KBM-7 (cell line): ENCODE measurements around the gene TREML1.

Experiments
- DNase-seq: peaks from one replicate; pipeline ENCODE4 v3.0.0-alpha.2; 2015
- in situ Hi-C: fragments of 300-500 bp; cut with MboI; formaldehyde crosslinking; loops from 2 replicates; pipeline ENCODE4 v1.14.3; 2020; ENCODE audit warnings: low sequenced_read_pairs, low pct_unique_long_range_greater_than_20kb, mixed read lengths

Gene TREML1

GRCh38 chr6:41182069-41183034 lies 28.2 kb upstream of the TREML1 start:
- peak; percentile 87 for DNase-seq
- in situ Hi-C loops, result no loop called here

- in situ Hi-C loops, result no loop called here
- no peak for DNase-seq
Measured at GRCh38 chr6:41181566-41181965, 27.4 kb upstream of the TREML1 start.

- in situ Hi-C loops, result no loop called here
Measured at GRCh38 chr6:41179163-41179562, 25.0 kb upstream of the TREML1 start.

GRCh38 chr6:41177695-41178094 lies 23.5 kb upstream of the TREML1 start:
- DNase-seq, result no peak
- in situ Hi-C loops, result no loop called here

More at GRCh38 chr6:41179163-41179562, 25.0 kb upstream of the TREML1 start:
- no peak for DNase-seq

GRCh38 chr6:41177287-41177686 lies 23.1 kb upstream of the TREML1 start:
- in situ Hi-C loops, result no loop called here
- no peak for DNase-seq

- in situ Hi-C loops, result no loop called here
- no peak for DNase-seq
Measured at GRCh38 chr6:41176189-41176588, 22.0 kb upstream of the TREML1 start.

- in situ Hi-C loops, result no loop called here
- DNase-seq, result no peak
Measured at GRCh38 chr6:41175084-41175483, 20.9 kb upstream of the TREML1 start.

GRCh38 chr6:41174610-41175009 lies 20.5 kb upstream of the TREML1 start:
- in situ Hi-C loops, result no loop called here
- no peak for DNase-seq

GRCh38 chr6:41171908-41172307 lies 17.8 kb upstream of the TREML1 start:
- in situ Hi-C loops, result no loop called here
- no peak for DNase-seq

- no peak for DNase-seq
- in situ Hi-C loops, result no loop called here
Measured at GRCh38 chr6:41170547-41171160, 16.5 kb upstream of the TREML1 start.

GRCh38 chr6:41167173-41167963 lies 13.2 kb upstream of the TREML1 start:
- in situ Hi-C loops, result no loop called here
- no peak for DNase-seq

GRCh38 chr6:41164551-41165120 lies 10.5 kb upstream of the TREML1 start:
- in situ Hi-C loops, result no loop called here
- DNase-seq, result no peak

- in situ Hi-C loops, result no loop called here
- DNase-seq, result no peak
Measured at GRCh38 chr6:41163419-41163717, 9.2 kb upstream of the TREML1 start.

- in situ Hi-C loops, result no loop called here
- DNase-seq, result no peak
Measured at GRCh38 chr6:41162687-41163418, 8.7 kb upstream of the TREML1 start, which contains the start of gene TREM2. TSS of gene TREM2 (minus strand) at chr6:41163116. CDS start at chr6:41163082, 34 bp downstream.

GRCh38 chr6:41161851-41162552 lies 7.9 kb upstream of the TREML1 start:
- peak; percentile 21 for DNase-seq
- in situ Hi-C loops, result no loop called here

- in situ Hi-C loops, result no loop called here
- DNase-seq, result no peak
Measured at GRCh38 chr6:41161380-41161779, 7.2 kb upstream of the TREML1 start.

GRCh38 chr6:41160933-41161332 lies 6.8 kb upstream of the TREML1 start:
- DNase-seq, result no peak
- in situ Hi-C loops, result no loop called here

- in situ Hi-C loops, result no loop called here
- no peak for DNase-seq
Measured at GRCh38 chr6:41159415-41160082, 5.4 kb upstream of the TREML1 start.
